SK-N-SH treated with all-trans-retinoic acid at 6 μM for 48 hours (cell line): ENCODE measurements around the gene LUC7L.

Experiments used
- CSRNP3 ChIP-seq: fragments of 250-450 bp; sonication (Bioruptor Pico); IDR thresholded peaks from 2 replicates; pipeline ENCODE4 v1.5.1; 2021; ENCODE audit warnings: mild to moderate bottlenecking, moderate library complexity
- GLIS3 ChIP-seq: fragments of 250-450 bp; sonication (Bioruptor Pico); IDR thresholded peaks from 2 replicates; pipeline ENCODE4 v1.5.0; 2020; ENCODE audit warnings: mild to moderate bottlenecking, moderate library complexity
- ISL1 ChIP-seq: fragments of 250-450 bp; sonication (Bioruptor Pico); IDR thresholded peaks from 2 replicates; pipeline ENCODE4 v2.1.2; 2022; ENCODE audit warnings: mild to moderate bottlenecking, moderate library complexity
- OSR1 ChIP-seq: fragments of 250-450 bp; sonication (Bioruptor Pico); IDR thresholded peaks from 2 replicates; pipeline ENCODE4 v1.8.0; 2022; ENCODE audit warnings: moderate library complexity, mild to moderate bottlenecking, inconsistent platforms
- POU6F1 ChIP-seq: fragments of 250-450 bp; sonication (Bioruptor Pico); IDR thresholded peaks from 2 replicates; pipeline ENCODE4 v1.8.0; 2021; ENCODE audit warnings: low read depth, mild to moderate bottlenecking, moderate library complexity, borderline replicate concordance
- PPARA ChIP-seq: fragments of 250-450 bp; sonication (Bioruptor Pico); IDR thresholded peaks from 2 replicates; pipeline ENCODE4 v1.5.0; 2020; ENCODE audit warnings: mild to moderate bottlenecking, borderline replicate concordance
- RARB ChIP-seq: fragments of 250-450 bp; sonication (Bioruptor Pico); IDR thresholded peaks from 2 replicates; pipeline ENCODE4 v1.8.0; 2021; ENCODE audit warnings: mild to moderate bottlenecking, moderate library complexity
- SNAI2 ChIP-seq: fragments of 250-450 bp; sonication (Bioruptor Pico); IDR thresholded peaks from 2 replicates; pipeline ENCODE4 v1.5.0; 2020; ENCODE audit warnings: mild to moderate bottlenecking, moderate library complexity
- TCF4 ChIP-seq: fragments of 250-450 bp; sonication (Bioruptor Pico); IDR thresholded peaks from 2 replicates; pipeline ENCODE4 v1.8.0; 2021; ENCODE audit warnings: mild to moderate bottlenecking, moderate library complexity, borderline replicate concordance
- TSHZ2 ChIP-seq: fragments of 250-450 bp; sonication (Bioruptor Pico); IDR thresholded peaks from 2 replicates; pipeline ENCODE4 v1.5.0; 2020; ENCODE audit warnings: mild to moderate bottlenecking, moderate library complexity
- ZFP30 ChIP-seq: fragments of 450-650 bp; formaldehyde crosslinking; IDR thresholded peaks from 2 replicates; pipeline ENCODE4 v1.5.0; 2022; ENCODE audit warnings: mild to moderate bottlenecking, moderate library complexity

- TF ChIP-seq TCF4 (CRISPR knock-in tag) (no peak), ZFP30 (no peak), TSHZ2 (CRISPR knock-in tag) (no peak), ISL1 (CRISPR knock-in tag) (no peak), OSR1 (CRISPR knock-in tag) (no peak), SNAI2 (CRISPR knock-in tag) (no peak), GLIS3 (CRISPR knock-in tag) (no peak), RARB (CRISPR knock-in tag) (no peak), CSRNP3 (CRISPR knock-in tag) (no peak), POU6F1 (CRISPR knock-in tag) (no peak), PPARA (CRISPR knock-in tag) (no peak)
Observed at GRCh38 chr16:229731-230281, 557 bp upstream of the LUC7L start.
